HepG2 (cell line): Measurements from ENCODE around the gene APOBEC3H. TPM values are rescaled to one million over a fixed set of nuclear protein-coding genes. Genes with fewer than 3 reads are reported as not detected.
A peak's percentile ranks its signal among the peaks of the same experiment; 100 is the strongest.

Source experiments
- ATAC-seq: fragments of 200-7000 bp; cut with Tn5 transposase; 3 replicates; pipeline ENCODE4 v1.9.1; 2020; ENCODE audit warnings: mild to moderate bottlenecking, moderate library complexity
- BruUV-seq: library from RNA; stranded (reverse); fragments of 400-500 nt; replicated peaks from 2 replicates; lab custom pipeline; 2021; lab: Mats Ljungman, UMichigan
- CTCF ChIA-PET: fragments of 300-600 bp; formaldehyde crosslinking; extraction: SDS; loops from one replicate; lab custom pipeline; 2021; ENCODE audit warnings: low total read pairs, inconsistent platforms, low intra/inter-chr PET ratio; lab: Yijun Ruan, JAX
- POLR2A ChIA-PET: fragments of 350-600 bp; sonication (Branson Sonifier 250); formaldehyde crosslinking; loops from one replicate; lab custom pipeline; 2020; ENCODE audit warnings: antibody characterized with exemption, inconsistent platforms; lab: Yijun Ruan, JAX
- DNase-seq: peaks from one replicate; pipeline ENCODE4 v3.0.0-alpha.2; 2015; ENCODE audit warnings: low spot score
- FAIRE-seq: peaks from 3 replicates; lab custom pipeline; 2011; peaks lifted over from hg19 to GRCh38; lab: Jason Lieb, UNC
- H2AFZ ChIP-seq: one replicate; pipeline ENCODE4 v1.6.1; 2011; ENCODE audit warnings: low read length, inconsistent platforms
- H3K27ac ChIP-seq: fragments of 300-600 bp; 3 replicates; pipeline ENCODE4 v1.8.0; 2011; ENCODE audit warnings: mixed run types, mild to moderate bottlenecking, mixed read lengths, low read length, inconsistent platforms; ENCODE audit not compliant: insufficient read depth; ENCODE audit errors: extremely low read length
- H3K27me3 ChIP-seq, 2 experiments: fragments of 200-600 bp in 1 of 2; 2 replicates in 1 of 2; 3 replicates in 1 of 2; pipeline versions ENCODE4 v1.6.0 to v1.8.0; 2011; ENCODE audit warnings: low read length in 2 of 2, mild to moderate bottlenecking in 2 of 2, moderate library complexity in 2 of 2, inconsistent platforms in 1 of 2; ENCODE audit not compliant: insufficient read depth in 2 of 2, control insufficient read depth in 1 of 2
- H3K36me3 ChIP-seq, 2 experiments: fragments of 200-600 bp in 1 of 2; replicated peaks in 1 of 2; 2 replicates in 1 of 2; 3 replicates in 1 of 2; pipeline versions ENCODE4 v1.5.1 to v1.8.0; 2011; ENCODE audit warnings: low read length in 2 of 2, inconsistent platforms in 1 of 2; ENCODE audit not compliant: insufficient read depth in 2 of 2, control insufficient read depth in 1 of 2
- H3K4me1 ChIP-seq: 2 replicates; pipeline ENCODE4 v1.5.1; 2012; ENCODE audit warnings: low read length, inconsistent platforms; ENCODE audit not compliant: insufficient read depth
- H3K4me2 ChIP-seq: 2 replicates; pipeline ENCODE4 v1.6.0; 2011; ENCODE audit warnings: low read depth, low read length, inconsistent platforms
- H3K4me3 ChIP-seq, 3 experiments: fragments of 200-600 bp in 1 of 3; sonication (generic), shearing (Covaris generic) in 1 of 3; replicated peaks in 1 of 3; 2 replicates each; pipeline ENCODE4 v1.5.1; 2011 to 2016; ENCODE audit warnings: low read length in 3 of 3, inconsistent platforms in 2 of 3, low read depth in 2 of 3, mild to moderate bottlenecking in 2 of 3, control low read depth in 1 of 3, mixed read lengths in 1 of 3; ENCODE audit not compliant: insufficient read depth in 1 of 3
- H3K79me2 ChIP-seq: one replicate; pipeline ENCODE4 v1.6.1; 2011; ENCODE audit warnings: low read length, inconsistent platforms; ENCODE audit not compliant: insufficient read depth
- H3K9ac ChIP-seq: 2 replicates; pipeline ENCODE4 v1.6.0; 2011; ENCODE audit warnings: mild to moderate bottlenecking, low read depth, low read length, inconsistent platforms; ENCODE audit not compliant: insufficient read depth
- H3K9me3 ChIP-seq: 2 replicates; pipeline ENCODE4 v1.5.1; 2012; ENCODE audit warnings: mild to moderate bottlenecking, low read length
- H4K20me1 ChIP-seq: 2 replicates; pipeline ENCODE4 v1.6.0; 2011; ENCODE audit warnings: inconsistent platforms, mild to moderate bottlenecking, low read length, moderate library complexity; ENCODE audit not compliant: insufficient read depth
- CREB3 ChIP-seq: sonication (generic); formaldehyde crosslinking; IDR thresholded peaks from 2 replicates; pipeline ENCODE4 v1.5.0; 2020; ENCODE audit warnings: missing genetic modification reagents
- HNF1A ChIP-seq, 2 experiments: sonication (generic) in 1 of 2; formaldehyde crosslinking in 1 of 2; IDR thresholded peaks; 2 replicates each; pipeline versions ENCODE4 v1.4.0 to v1.6.1; 2016 to 2020; ENCODE audit warnings: borderline replicate concordance in 1 of 2, low read depth in 1 of 2, mild to moderate bottlenecking in 1 of 2, missing genetic modification reagents in 1 of 2
- MBNL3 ChIP-seq: fragments of 250-450 bp; sonication (Bioruptor Pico); conservative IDR thresholded peaks from 2 replicates; pipeline ENCODE4 v1.8.0; 2022; ENCODE audit warnings: mild to moderate bottlenecking, inconsistent platforms
- MXI1 ChIP-seq: IDR thresholded peaks from 3 replicates; pipeline ENCODE4 v1.6.1; 2012; ENCODE audit warnings: low read depth, low read length, inconsistent platforms, borderline replicate concordance
- REPIN1 ChIP-seq: sonication (generic); formaldehyde crosslinking; IDR thresholded peaks from 2 replicates; pipeline ENCODE4 v1.8.0; 2022; ENCODE audit warnings: missing genetic modification reagents, low read depth, mild to moderate bottlenecking, borderline replicate concordance
- TSC22D2 ChIP-seq: sonication (generic); formaldehyde crosslinking; IDR thresholded peaks from 2 replicates; pipeline ENCODE4 v1.5.1; 2020; ENCODE audit warnings: missing genetic modification reagents, mild to moderate bottlenecking, borderline replicate concordance
- ZUFSP ChIP-seq: sonication (generic); formaldehyde crosslinking; IDR thresholded peaks from 2 replicates; pipeline ENCODE4 v1.9.0; 2021; ENCODE audit warnings: missing genetic modification reagents, mild to moderate bottlenecking, borderline replicate concordance
- WGBS: methylation state at CpG from one replicate; pipeline ENCODE4 v1.1.6; 2017; ENCODE audit warnings: low lambda C conversion rate; 5-methylcytosine and 5-hydroxymethylcytosine counted together
- in situ Hi-C: cut with HindIII; loops from 2 replicates; pipeline ENCODE4 v1.10.0; 2017; ENCODE audit warnings: low pct_unique_long_range_greater_than_20kb; ENCODE audit not compliant: extremely low pct_ligation_motif_present
- intact Hi-C: fragments of 100-400 bp; cut with micrococcal nuclease; formaldehyde crosslinking; loops from one replicate; pipeline ENCODE4 v1.10.0; 2022; ENCODE audit not compliant: unreplicated experiment
- polyA plus RNA-seq, 8 experiments: library from polyadenylated mRNA; depleted of rRNA in 3 of 8; stranded (reverse) in 7 of 8; unstranded in 1 of 8; fragments of >200 nt; fragmentation: Illumina TruSeq in 4 of 8; extraction: Trizol in 4 of 8; gene quantifications; 2 replicates each; pipeline versions ENCODE4 v1.2.1 to v1.2.3, GENCODE V29; 2011 to 2016; ENCODE audit warnings: low read depth in 4 of 8, missing spikeins in 1 of 8, mixed read lengths in 1 of 8; ENCODE audit not compliant: insufficient read depth in 1 of 8
- total RNA-seq, 5 experiments: library from RNA; depleted of rRNA; stranded (reverse); fragments of >200 nt; fragmentation: Illumina TruSeq; extraction: Trizol; gene quantifications; 2 replicates each; pipeline ENCODE4 v1.2.3, GENCODE V29; 2016; ENCODE audit warnings: low read depth in 1 of 5

The APOBEC3H gene
- total and polyA plus RNA-seq, 2 of the 13 experiments (the other 11 are each of a cell fraction or from before 2014, with no cell fraction given) = 0.18 to 0.31 TPM

GRCh38 chr22:39115977-39116621 is 19.1 kb downstream of the APOBEC3H start:
- Histone ChIP-seq H3K9me3 (no peaks in the 10 kb centered on the region), H3K79me2 (no peaks in the 10 kb centered on the region), H2AFZ (no peak overlapping the region), H3K27ac (no peak overlapping the region), H3K27me3 (peaks cover 0 to 14% of the 10 kb centered on the region in 2 experiments; a peak in 1 of 5 replicates), H4K20me1 (no peaks in the 10 kb centered on the region), H3K4me3 (no peak overlapping the region), H3K9ac (no peak overlapping the region), H3K4me1 (peaks cover 10% of the 10 kb centered on the region), H3K4me2 (no peak overlapping the region), H3K36me3 (no peaks in the 10 kb centered on the region)
- no TSS peak for BruUV-seq
- no peak for FAIRE-seq
- no peak for TF ChIP-seq TSC22D2 (CRISPR knock-in tag)
- TF ChIP-seq MBNL3 (CRISPR knock-in tag) = no peak
- intact Hi-C loops = no loop called here
- POLR2A ChIA-PET = no interaction called here
- in situ Hi-C loops = loop anchor here (5.0 kb wide), 1 partner anchor 104 kb away; the partner anchor contains the start of gene APOBEC3C
- ATAC-seq = no peak
- CTCF ChIA-PET = no interaction called here
- 35% methylated on average over 9 of the region's 9 CpGs for WGBS
- no peak for DNase-seq

- Histone ChIP-seq H3K27me3 (0 out of 5 replicates have a peak, but pooled peaks cover 0 to 11% of the 10 kb centered on the region in 2 experiments), H3K36me3 (no peaks in the 10 kb centered on the region), H3K4me3 (no peak overlapping the region), H4K20me1 (no peaks in the 10 kb centered on the region), H3K9ac (no peak overlapping the region), H3K79me2 (no peaks in the 10 kb centered on the region), H3K4me1 (0 out of 2 replicates have a peak, but pooled peaks cover 6% of the 10 kb centered on the region), H3K27ac (no peak overlapping the region), H3K9me3 (no peaks in the 10 kb centered on the region), H2AFZ (no peak overlapping the region), H3K4me2 (no peak overlapping the region)
- FAIRE-seq = peak; percentile 83
- intact Hi-C loops = no loop called here
- CTCF ChIA-PET = interaction anchor here (1.0 to 2.2 kb wide), 6 partner anchors 9 to 247 kb away, joined by 3 to 19 read pairs (median 4); no protein-coding TSS in a partner anchor
- peak; percentile 49; the same call in 2 of the 3 replicates for ATAC-seq
- in situ Hi-C loops = loop anchor here (5.0 kb wide), 1 partner anchor 105 kb away; the partner anchor contains the start of gene APOBEC3C
- BruUV-seq = no TSS peak
- WGBS = 47% methylated on average over 14 of the region's 14 CpGs
- POLR2A ChIA-PET = no interaction called here
- peak; percentile 60 for DNase-seq
- TF ChIP-seq CREB3 (CRISPR knock-in tag) = no peak
- TF ChIP-seq MXI1 = no peak
- no peak for TF ChIP-seq REPIN1 (CRISPR knock-in tag)
- no peak for TF ChIP-seq ZUFSP (CRISPR knock-in tag)
- TF ChIP-seq HNF1A (IDR thresholded peaks at IDR 0.05; ENCODE audit: low read depth) = peak; percentile 72
- TF ChIP-seq HNF1A (CRISPR knock-in tag; IDR thresholded peaks at IDR 0.05; ENCODE audit: borderline replicate concordance) = no peak; the same call in 1 of the 2 replicates
These were observed 20.6 kb downstream of the APOBEC3H start for GRCh38 chr22:39117585-39118191.
